GM21723 (cell line): ENCODE results near the gene TNFAIP8L1.

ENCODE experiments used
- ATAC-seq: cut with Tn5 transposase; IDR thresholded peaks from one replicate; pipeline ENCODE4 v1.9.1; 2021; ENCODE audit warnings: mild to moderate bottlenecking, moderate library complexity; ENCODE audit not compliant: unreplicated experiment

The TNFAIP8L1 gene

GRCh38 chr19:4699826-4700692 lies 60.7 kb downstream of the TNFAIP8L1 start:
- no peak for ATAC-seq

GRCh38 chr19:4700693-4700970 lies 61.3 kb downstream of the TNFAIP8L1 start:
- no peak for ATAC-seq

GRCh38 chr19:4701557-4701956 lies 62.2 kb downstream of the TNFAIP8L1 start:
- no peak for ATAC-seq

- ATAC-seq: no peak
Observed at GRCh38 chr19:4702764-4703163, 63.4 kb downstream of the TNFAIP8L1 start.

GRCh38 chr19:4703671-4704316 lies 64.5 kb downstream of the TNFAIP8L1 start:
- ATAC-seq: no peak

- no peak for ATAC-seq
Observed at GRCh38 chr19:4704317-4704673, 65.0 kb downstream of the TNFAIP8L1 start.
